Choroid plexus epithelial cell (primary cell): ENCODE results near the gene MYO1B.

Experiments used
- DNase-seq: peaks from one replicate; pipeline ENCODE4 v3.0.0-alpha.2; 2010; ENCODE audit warnings: low read depth
- H3K4me3 ChIP-seq: 2 replicates; pipeline ENCODE4 v1.5.1; 2011; ENCODE audit warnings: low read depth, mild to moderate bottlenecking, control low read depth, low read length, moderate library complexity
- TF ChIP-seq, protein P1 (sequence below): conservative IDR thresholded peaks from 2 replicates; pipeline ENCODE4 v1.5.1; 2011; ENCODE audit warnings: low read depth, mild to moderate bottlenecking, control low read depth, inconsistent platforms, low read length, moderate library complexity

Gene MYO1B

DNA sequence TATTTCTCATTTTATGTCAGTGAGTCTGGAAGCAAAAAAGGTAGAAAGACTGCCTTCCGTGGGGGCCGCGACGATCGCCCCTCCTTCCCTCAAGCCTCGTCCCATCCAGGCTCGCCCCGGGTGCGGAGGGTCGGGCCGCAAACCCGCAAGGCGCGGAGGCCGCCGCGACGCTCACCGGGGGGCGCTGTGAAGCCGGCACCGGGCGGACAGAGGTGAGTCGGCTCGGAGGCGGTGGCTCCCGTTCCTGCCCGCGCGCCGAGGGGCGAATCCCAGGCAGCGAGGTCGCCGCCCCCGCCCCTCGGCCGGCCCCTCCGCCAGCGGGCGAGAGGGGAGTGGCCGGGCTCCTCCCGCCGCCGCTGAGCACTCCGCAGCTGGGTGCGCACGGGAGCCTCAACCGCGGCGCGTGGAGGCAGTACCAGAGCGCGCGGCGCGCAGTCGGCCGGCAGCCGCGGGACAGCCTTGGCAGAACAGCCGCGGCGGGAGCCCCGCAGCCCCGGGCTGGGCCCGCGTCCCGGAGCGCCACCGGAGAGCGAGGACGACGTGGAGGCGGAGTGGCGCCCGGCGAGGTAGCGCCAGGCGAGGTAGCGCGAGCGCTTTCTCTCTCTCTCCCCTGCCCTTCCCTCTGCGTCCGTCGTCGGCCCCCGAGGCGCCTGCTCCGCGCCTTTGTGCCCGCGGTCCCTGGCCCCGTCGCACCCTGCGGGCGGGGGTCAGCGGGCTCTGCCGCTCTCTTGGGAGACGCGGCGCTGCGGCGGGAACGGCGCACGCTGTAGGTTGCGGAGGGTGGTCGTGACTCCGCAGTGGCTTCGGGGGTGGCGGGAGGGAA, at the start of gene MYO1B:
MYO1B (plus strand) TSS at position 359 of the 823 bp plus-strand sequence. CDS start 31,492 bp downstream, outside the sequence.
- peak within 1 kb of the TSS; percentile 73 for H3K4me3 ChIP-seq
- DNase-seq, result peak; percentile 59
- TF ChIP-seq, protein P1, sequence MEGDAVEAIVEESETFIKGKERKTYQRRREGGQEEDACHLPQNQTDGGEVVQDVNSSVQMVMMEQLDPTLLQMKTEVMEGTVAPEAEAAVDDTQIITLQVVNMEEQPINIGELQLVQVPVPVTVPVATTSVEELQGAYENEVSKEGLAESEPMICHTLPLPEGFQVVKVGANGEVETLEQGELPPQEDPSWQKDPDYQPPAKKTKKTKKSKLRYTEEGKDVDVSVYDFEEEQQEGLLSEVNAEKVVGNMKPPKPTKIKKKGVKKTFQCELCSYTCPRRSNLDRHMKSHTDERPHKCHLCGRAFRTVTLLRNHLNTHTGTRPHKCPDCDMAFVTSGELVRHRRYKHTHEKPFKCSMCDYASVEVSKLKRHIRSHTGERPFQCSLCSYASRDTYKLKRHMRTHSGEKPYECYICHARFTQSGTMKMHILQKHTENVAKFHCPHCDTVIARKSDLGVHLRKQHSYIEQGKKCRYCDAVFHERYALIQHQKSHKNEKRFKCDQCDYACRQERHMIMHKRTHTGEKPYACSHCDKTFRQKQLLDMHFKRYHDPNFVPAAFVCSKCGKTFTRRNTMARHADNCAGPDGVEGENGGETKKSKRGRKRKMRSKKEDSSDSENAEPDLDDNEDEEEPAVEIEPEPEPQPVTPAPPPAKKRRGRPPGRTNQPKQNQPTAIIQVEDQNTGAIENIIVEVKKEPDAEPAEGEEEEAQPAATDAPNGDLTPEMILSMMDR, result peak; percentile 24

DNA sequence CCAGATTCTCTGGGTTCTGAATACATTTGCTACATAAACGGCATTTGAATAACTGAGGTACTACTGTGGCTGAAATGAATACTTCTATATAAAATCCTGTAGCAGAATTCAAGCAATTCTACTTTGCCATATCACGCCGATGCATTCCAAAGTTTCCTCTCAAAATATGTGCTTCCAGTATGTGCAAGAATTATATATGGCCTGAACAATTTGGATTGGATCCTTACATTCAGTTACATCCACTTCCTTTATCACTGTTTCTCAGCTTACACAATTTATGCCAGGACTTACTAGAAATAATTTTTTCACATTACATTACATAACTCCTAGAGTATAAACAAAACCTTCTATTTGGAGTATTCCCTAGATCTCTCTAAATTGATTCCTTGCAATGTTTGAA, 48.1 kb upstream of the MYO1B start:
- TF ChIP-seq, protein P1, result no peak
- no peak for DNase-seq
- H3K4me3 ChIP-seq, result no peak overlapping the region

DNA sequence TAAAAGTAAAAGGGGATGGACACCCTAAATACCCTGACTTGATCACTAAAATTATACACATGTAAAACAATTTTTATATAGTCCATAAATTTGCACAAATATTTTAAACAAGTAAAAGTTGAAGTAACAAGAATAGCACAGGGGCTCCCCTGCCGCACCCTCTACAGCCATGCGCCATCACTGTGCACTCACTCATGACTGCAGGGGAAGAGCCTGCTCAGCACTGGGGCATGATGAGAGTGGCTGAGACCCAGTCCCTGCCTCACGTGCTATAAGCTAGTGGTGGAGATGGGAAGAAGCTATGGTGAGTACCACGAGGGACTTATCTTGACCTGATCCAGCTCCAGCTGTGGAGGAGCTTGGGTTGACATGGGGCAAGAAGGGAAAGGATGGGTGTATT, 46.9 kb upstream of the MYO1B start:
- TF ChIP-seq, protein P1, result no peak
- no peak overlapping the region for H3K4me3 ChIP-seq
- DNase-seq, result no peak

DNA sequence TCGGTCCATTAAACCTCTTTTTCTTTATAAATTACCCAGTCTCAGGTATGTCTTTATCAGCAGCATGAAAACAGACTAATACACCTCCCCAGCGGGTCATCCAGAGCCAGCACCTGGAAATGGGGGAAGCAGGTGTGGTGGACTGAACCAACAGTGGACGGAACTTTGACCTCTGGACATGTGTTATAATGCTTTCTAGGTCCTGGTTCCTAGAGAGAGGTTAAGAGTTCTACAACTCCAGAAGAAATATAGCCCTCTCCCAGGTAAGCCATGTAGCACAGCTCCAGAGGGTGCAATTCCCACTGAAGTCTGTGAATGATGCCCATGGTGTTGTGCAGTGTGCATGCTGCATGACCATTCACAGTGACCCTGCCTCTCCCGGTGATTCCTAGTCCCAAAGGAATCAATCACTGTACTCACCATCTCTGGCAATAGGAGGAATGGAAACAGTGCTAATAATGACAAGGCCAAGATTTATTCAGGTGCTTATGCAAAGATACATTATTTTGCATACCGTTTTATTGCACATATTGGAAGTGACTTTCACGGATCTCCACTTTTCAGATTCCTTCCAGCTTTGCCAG, 45.2 kb upstream of the MYO1B start:
- TF ChIP-seq, protein P1, result no peak
- no peak for DNase-seq
- H3K4me3 ChIP-seq, result no peak overlapping the region

DNA sequence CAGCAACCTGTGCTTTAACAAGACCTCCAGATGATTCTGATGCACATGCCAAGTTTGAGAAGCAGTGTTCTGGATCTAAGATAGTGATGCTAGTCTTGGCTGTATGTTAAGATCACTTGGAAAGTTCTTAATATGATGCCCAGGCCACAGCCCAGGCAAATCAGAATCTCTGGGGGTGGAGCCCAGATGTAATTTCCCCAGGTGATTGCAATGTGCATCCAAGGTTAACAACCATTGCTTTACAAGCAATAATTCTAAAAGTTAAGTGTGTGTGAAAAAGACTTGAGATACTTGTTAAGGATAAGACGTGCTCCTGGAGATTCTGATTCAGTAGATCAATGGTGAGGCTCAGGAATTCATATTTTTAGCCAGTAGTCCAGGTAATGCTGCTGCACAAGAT, 44.3 kb upstream of the MYO1B start:
- no peak overlapping the region for H3K4me3 ChIP-seq
- TF ChIP-seq, protein P1, result no peak
- no peak for DNase-seq

DNA sequence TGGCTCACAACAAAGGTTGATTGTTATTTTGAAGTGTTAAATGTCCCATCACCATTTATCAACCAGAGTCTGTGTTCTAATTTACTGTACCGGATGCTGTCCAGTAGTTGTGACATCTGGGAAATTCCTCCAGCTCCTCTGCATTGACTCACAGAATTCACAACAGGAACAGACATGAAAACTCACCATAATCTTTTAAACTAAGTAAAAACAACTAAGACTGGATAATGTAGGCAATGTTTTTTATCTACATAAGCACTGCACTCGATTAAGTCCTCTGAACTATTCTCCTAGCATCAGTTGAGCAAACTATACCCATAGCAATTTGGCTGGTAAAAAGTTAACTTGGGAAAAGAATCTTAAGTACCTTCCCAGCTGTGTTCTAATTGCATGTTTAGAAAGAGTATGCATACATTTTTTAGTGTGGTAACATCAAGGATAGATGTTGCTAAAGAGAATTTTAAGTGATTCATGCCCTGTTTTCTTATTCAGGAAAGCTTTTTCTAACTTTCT, 42.9 kb upstream of the MYO1B start:
- TF ChIP-seq, protein P1, result no peak
- H3K4me3 ChIP-seq, result no peak overlapping the region
- peak; percentile 88 for DNase-seq
